ENCODE results near the gene PCYOX1L. TPM values are rescaled to one million over a fixed set of nuclear protein-coding genes. Genes with fewer than 3 reads are reported as not detected.
A peak's percentile ranks its signal among the peaks of the same experiment; 100 is the strongest.

The PCYOX1L gene
- total RNA-seq, 4 donors from 2014 or later: 0.75 to 5.4 (median 2.8) TPM

GRCh38 chr5:149352169-149352568 lies 5.7 kb upstream of the PCYOX1L start:
- no peak overlapping the region for H3K27ac ChIP-seq
- H3K9me3 ChIP-seq: no peaks in the 10 kb centered on the region
- no peak for DNase-seq
- H3K4me1 ChIP-seq: peaks cover 0 to 10% (median under 1%) of the 10 kb centered on the region in 4 donors
- 84 to 89% methylated on average over 4 of the region's 4 CpGs for WGBS, 2 donors (ENCODE audit: low coverage in 1 of 2)
- no peak overlapping the region for H3K4me3 ChIP-seq
- no peak for TF ChIP-seq POLR2A (IDR thresholded peaks at IDR 0.05)
- TF ChIP-seq CTCF (IDR thresholded peaks at IDR 0.05): no peak
- TF ChIP-seq EP300 (IDR thresholded peaks at IDR 0.05; ENCODE audit: low read depth): no peak
- TF ChIP-seq POLR2AphosphoS5 (IDR thresholded peaks at IDR 0.05): no peak
- no peaks in the 10 kb centered on the region for H3K27me3 ChIP-seq
- intact Hi-C loops (cut with DNase I; ENCODE audit: low total_unique reads) (no loop called here), in situ Hi-C loops (cut with MboI; ENCODE audit: low pct_ligation_motif_present in 1 of 4, low pct_unique_long_range_greater_than_20kb in 1 of 4, low sequenced_read_pairs in 3 of 4) (no loop called here)
- H3K36me3 ChIP-seq: peaks cover 0 to 43% (median 16%) of the 10 kb centered on the region in 4 donors

- Histone ChIP-seq H3K27ac (no peak overlapping the region), H3K9me3 (no peaks in the 10 kb centered on the region), H3K4me1 (peaks cover 8 to 14% (median 11%) of the 10 kb centered on the region in 4 donors), H3K27me3 (no peaks in the 10 kb centered on the region), H3K4me3 (no peak overlapping the region), H3K36me3 (peaks cover 0 to 42% (median 14%) of the 10 kb centered on the region in 4 donors)
- intact Hi-C loops (cut with DNase I; ENCODE audit: low total_unique reads) (no loop called here), in situ Hi-C loops (cut with MboI; ENCODE audit: low pct_ligation_motif_present in 1 of 4, low pct_unique_long_range_greater_than_20kb in 1 of 4, low sequenced_read_pairs in 3 of 4) (no loop called here)
- no peak for TF ChIP-seq CTCF (IDR thresholded peaks at IDR 0.05)
- TF ChIP-seq EP300 (IDR thresholded peaks at IDR 0.05; ENCODE audit: low read depth): no peak
- TF ChIP-seq POLR2AphosphoS5 (IDR thresholded peaks at IDR 0.05): no peak
- no peak for TF ChIP-seq POLR2A (IDR thresholded peaks at IDR 0.05)
- no peak for DNase-seq
- whole genome bisulfite sequencing, 2 donors (ENCODE audit: low coverage in 1 of 2): 58 to 64% methylated on average over 2 of the region's 2 CpGs
These were observed 3.9 kb upstream of the PCYOX1L start for GRCh38 chr5:149353911-149354310.

GRCh38 chr5:149355688-149356087 lies 2.2 kb upstream of the PCYOX1L start:
- no peaks in the 10 kb centered on the region for H3K27me3 ChIP-seq
- intact Hi-C loops (cut with DNase I; ENCODE audit: low total_unique reads) (no loop called here), in situ Hi-C loops (cut with MboI; ENCODE audit: low pct_ligation_motif_present in 1 of 4, low pct_unique_long_range_greater_than_20kb in 1 of 4, low sequenced_read_pairs in 3 of 4) (no loop called here)
- 89% methylated on average over 1 of the region's 1 CpG; no CpG with 5 or more reads in 1 of the 2 donors for WGBS, 2 donors (ENCODE audit: low coverage in 1 of 2)
- H3K36me3 ChIP-seq: peaks cover 0 to 25% (median 7%) of the 10 kb centered on the region in 4 donors
- no peak for TF ChIP-seq EP300 (IDR thresholded peaks at IDR 0.05; ENCODE audit: low read depth)
- no peak for TF ChIP-seq CTCF (IDR thresholded peaks at IDR 0.05)
- no peak for TF ChIP-seq POLR2A (IDR thresholded peaks at IDR 0.05)
- TF ChIP-seq POLR2AphosphoS5 (IDR thresholded peaks at IDR 0.05): no peak
- H3K4me1 ChIP-seq: peaks cover 8 to 18% (median 11%) of the 10 kb centered on the region in 4 donors
- no peak overlapping the region for H3K4me3 ChIP-seq
- DNase-seq: no peak
- H3K9me3 ChIP-seq: no peaks in the 10 kb centered on the region
- no peak overlapping the region for H3K27ac ChIP-seq

GRCh38 chr5:149356391-149356790 lies 1.5 kb upstream of the PCYOX1L start:
- 90% methylated on average over 8 of the region's 8 CpGs; no CpG with 5 or more reads in 1 of the 2 donors for WGBS, 2 donors (ENCODE audit: low coverage in 1 of 2)
- no peak for TF ChIP-seq EP300 (IDR thresholded peaks at IDR 0.05; ENCODE audit: low read depth)
- intact Hi-C loops (cut with DNase I; ENCODE audit: low total_unique reads): no loop called here
- Histone ChIP-seq H3K27ac (no peak overlapping the region), H3K9me3 (no peaks in the 10 kb centered on the region), H3K27me3 (no peaks in the 10 kb centered on the region), H3K36me3 (peaks cover 0 to 19% (median 4%) of the 10 kb centered on the region in 4 donors), H3K4me3 (no peak overlapping the region), H3K4me1 (peaks cover 8 to 18% (median 11%) of the 10 kb centered on the region in 4 donors)
- in situ Hi-C loops (cut with MboI; ENCODE audit: low pct_ligation_motif_present in 1 of 4, low pct_unique_long_range_greater_than_20kb in 1 of 4, low sequenced_read_pairs in 3 of 4): no loop called here
- DNase-seq: no peak

GRCh38 chr5:149358294-149358651 lies 427 bp downstream of the PCYOX1L start:
- H3K27ac ChIP-seq: peak overlapping the region; percentile 59 to 83 (median 75)
- DNase-seq: peak; percentile 39

More at GRCh38 chr5:149358294-149358651, 427 bp downstream of the PCYOX1L start:
- Histone ChIP-seq H3K9me3 (no peaks in the 10 kb centered on the region), H3K4me3 (peak overlapping the region; percentile 49 to 72 (median 60)), H3K27me3 (no peaks in the 10 kb centered on the region), H3K36me3 (peaks cover 0 to 3% (median 0%) of the 10 kb centered on the region in 4 donors), H3K4me1 (peaks cover 8 to 18% (median 11%) of the 10 kb centered on the region in 4 donors)
- 1% methylated on average over 18 of the region's 18 CpGs; no CpG with 5 or more reads in 1 of the 2 donors for WGBS, 2 donors (ENCODE audit: low coverage in 1 of 2)
- intact Hi-C loops (cut with DNase I; ENCODE audit: low total_unique reads): no loop called here
- TF ChIP-seq POLR2AphosphoS5 (IDR thresholded peaks at IDR 0.05) (no peak), CTCF (IDR thresholded peaks at IDR 0.05) (no peak), EP300 (IDR thresholded peaks at IDR 0.05; ENCODE audit: low read depth) (no peak), POLR2A (IDR thresholded peaks at IDR 0.05) (no peak)
- in situ Hi-C loops (cut with MboI; ENCODE audit: low pct_ligation_motif_present in 1 of 4, low pct_unique_long_range_greater_than_20kb in 1 of 4, low sequenced_read_pairs in 3 of 4): no loop called here

Measured in transverse colon (tissue), 4 donors.